HepG2 (cell line): ENCODE data around the gene SLC22A31. TPM values are rescaled to one million over a fixed set of nuclear protein-coding genes. Genes with fewer than 3 reads are reported as not detected.

Source experiments
- ARID2 ChIP-seq: sonication (generic); formaldehyde crosslinking; IDR thresholded peaks from 2 replicates; pipeline ENCODE4 v1.8.1; 2022; ENCODE audit warnings: mild to moderate bottlenecking, missing genetic modification reagents, borderline replicate concordance
- HES4 ChIP-seq: sonication (generic); formaldehyde crosslinking; IDR thresholded peaks from 2 replicates; pipeline ENCODE4 v1.9.0; 2021; ENCODE audit warnings: mild to moderate bottlenecking, missing genetic modification reagents, borderline replicate concordance
- NFAT5 ChIP-seq: sonication (generic); formaldehyde crosslinking; IDR thresholded peaks from 2 replicates; pipeline ENCODE4 v1.4.0; 2020; ENCODE audit warnings: missing genetic modification reagents
- SALL1 ChIP-seq: sonication (generic); formaldehyde crosslinking; IDR thresholded peaks from 2 replicates; pipeline ENCODE4 v1.8.0; 2022; ENCODE audit warnings: mild to moderate bottlenecking, missing genetic modification reagents
- SNAPC4 ChIP-seq: sonication (generic); formaldehyde crosslinking; IDR thresholded peaks from 2 replicates; pipeline ENCODE4 v1.4.0; 2020; ENCODE audit warnings: mild to moderate bottlenecking, missing genetic modification reagents
- STAT6 ChIP-seq: sonication (generic); formaldehyde crosslinking; IDR thresholded peaks from 2 replicates; pipeline ENCODE4 v1.4.0; 2020; ENCODE audit warnings: missing genetic modification reagents, mild to moderate bottlenecking, borderline replicate concordance
- UBTF ChIP-seq: sonication (generic); formaldehyde crosslinking; IDR thresholded peaks from 2 replicates; pipeline ENCODE4 v1.4.0; 2020; ENCODE audit warnings: mild to moderate bottlenecking, missing genetic modification reagents
- ZNF136 ChIP-seq: sonication (generic); formaldehyde crosslinking; IDR thresholded peaks from 2 replicates; pipeline ENCODE4 v1.8.1; 2022; ENCODE audit warnings: low read depth, mild to moderate bottlenecking, moderate library complexity, missing genetic modification reagents
- ZNF577 ChIP-seq: sonication (generic); formaldehyde crosslinking; IDR thresholded peaks from 2 replicates; pipeline ENCODE4 v1.4.0; 2020; ENCODE audit warnings: mild to moderate bottlenecking, low read depth, missing genetic modification reagents, borderline replicate concordance
- ZNF691 ChIP-seq: sonication (generic); formaldehyde crosslinking; IDR thresholded peaks from 2 replicates; pipeline ENCODE4 v1.4.0; 2020; ENCODE audit warnings: missing genetic modification reagents, low read depth, mild to moderate bottlenecking, borderline replicate concordance
- polyA plus RNA-seq, 8 experiments: library from polyadenylated mRNA; depleted of rRNA in 3 of 8; stranded (reverse) in 7 of 8; unstranded in 1 of 8; fragments of >200 nt; fragmentation: Illumina TruSeq in 4 of 8; extraction: Trizol in 4 of 8; gene quantifications; 2 replicates each; pipeline versions ENCODE4 v1.2.1 to v1.2.3, GENCODE V29; 2011 to 2016; ENCODE audit warnings: low read depth in 4 of 8, missing spikeins in 1 of 8, mixed read lengths in 1 of 8; ENCODE audit not compliant: insufficient read depth in 1 of 8
- total RNA-seq, 5 experiments: library from RNA; depleted of rRNA; stranded (reverse); fragments of >200 nt; fragmentation: Illumina TruSeq; extraction: Trizol; gene quantifications; 2 replicates each; pipeline ENCODE4 v1.2.3, GENCODE V29; 2016; ENCODE audit warnings: low read depth in 1 of 5

The SLC22A31 gene
- total and polyA plus RNA-seq, 2 of the 13 experiments (the other 11 are each of a cell fraction or from before 2014, with no cell fraction given): 67.3 to 83.3 TPM

GRCh38 chr16:89217388-89218191, 17.3 kb upstream of the SLC22A31 start, which contains the start of gene ZNF778 (continued):
- TF ChIP-seq SNAPC4 (no peak), ZNF691 (CRISPR knock-in tag) (peak; percentile 82; the same call in 1 of the 2 replicates), HES4 (CRISPR knock-in tag) (peak; percentile 28; the same call in 1 of the 2 replicates), SALL1 (CRISPR knock-in tag) (peak; percentile 90), UBTF (CRISPR knock-in tag) (peak; percentile 98), STAT6 (CRISPR knock-in tag) (no peak), ZNF136 (CRISPR knock-in tag) (peak; percentile 92; the same call in 1 of the 2 replicates), NFAT5 (CRISPR knock-in tag) (peak; percentile 82; the same call in 1 of the 2 replicates), ZNF577 (CRISPR knock-in tag) (no peak), ARID2 (0 out of 2 replicates have a peak, but pooled peaks have one; percentile 77)
